DND-41 (cell line): ENCODE data around the gene ANO3.

ENCODE experiments used
- CTCF ChIP-seq: IDR thresholded peaks from 2 replicates; pipeline ENCODE4 v1.5.1; 2012; ENCODE audit warnings: borderline replicate concordance, low read length, moderate library complexity, mild to moderate bottlenecking; ENCODE audit not compliant: poor library complexity, severe bottlenecking; ENCODE audit errors: extremely low read depth
- EZH2 ChIP-seq: IDR thresholded peaks from 3 replicates; pipeline ENCODE4 v1.6.1; 2012; ENCODE audit warnings: borderline replicate concordance, low read depth, mild to moderate bottlenecking, moderate library complexity, low read length, inconsistent platforms; ENCODE audit not compliant: severe bottlenecking

DNA sequence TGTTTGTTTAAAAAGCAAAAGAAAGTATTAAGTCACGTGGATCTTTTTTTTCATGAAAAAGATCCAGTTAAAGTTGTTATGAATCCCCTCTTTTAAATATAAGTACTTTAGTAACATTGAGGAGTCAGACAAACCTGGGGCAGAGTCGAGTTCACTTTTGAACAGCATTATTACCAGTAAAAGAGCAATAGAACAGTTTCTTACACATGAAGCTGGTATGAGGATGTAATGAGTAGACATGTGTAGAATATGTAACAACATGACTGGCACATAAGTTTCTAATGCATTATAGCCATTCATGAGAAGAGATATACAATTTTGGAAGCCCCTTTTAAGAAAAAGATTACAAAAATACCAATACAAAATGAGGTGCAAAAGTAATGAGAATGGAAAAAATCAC, 247.8 kb downstream of the ANO3 start:
- TF ChIP-seq CTCF, result no peak
- TF ChIP-seq EZH2, result no peak
